Stromal cell of bone marrow (primary cell): ENCODE measurements around the gene GFOD2.
A peak's percentile ranks its signal among the peaks of the same experiment; 100 is the strongest.

ENCODE experiments used
- DNase-seq: peaks from one replicate; pipeline ENCODE4 v3.0.0-alpha.2; 2012; ENCODE audit warnings: low read depth

GFOD2 gene

GRCh38 chr16:67731753-67732095 lies 12.6 kb upstream of the GFOD2 start:
- no peak for DNase-seq

- DNase-seq, result no peak
These were observed 12.1 kb upstream of the GFOD2 start for GRCh38 chr16:67731071-67731752.

GRCh38 chr16:67730326-67730725 lies 11.2 kb upstream of the GFOD2 start:
- no peak for DNase-seq

DNA sequence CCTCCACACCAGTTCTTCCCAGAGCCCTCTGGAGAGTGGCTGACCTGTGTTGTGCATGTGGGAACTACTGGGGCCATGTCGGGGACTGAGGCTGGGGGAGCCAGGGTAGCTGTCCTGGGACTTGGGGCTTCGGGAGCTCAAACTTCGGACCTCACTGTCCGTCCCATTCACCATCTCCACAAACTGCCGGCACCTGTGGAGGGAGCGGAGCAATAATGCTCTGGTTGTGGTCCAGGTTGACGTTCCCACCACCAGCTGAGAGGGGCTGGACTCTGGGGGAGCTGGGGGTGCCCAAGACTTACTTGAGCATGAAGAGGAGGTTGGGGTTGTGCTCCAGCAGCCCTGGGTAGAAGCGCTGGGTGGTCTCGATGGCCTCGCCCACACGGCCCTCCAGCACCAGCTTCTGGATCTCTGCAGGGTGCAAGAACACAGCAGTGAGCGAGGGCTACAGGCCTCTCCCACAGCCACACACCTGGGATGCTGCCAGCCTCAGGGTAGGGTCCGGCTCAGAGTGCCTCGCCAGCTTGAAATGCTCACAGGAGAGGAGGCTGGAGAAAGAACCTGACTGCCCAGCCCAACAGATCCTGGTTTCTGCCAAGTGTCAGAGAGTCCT lies 10.6 kb upstream of the GFOD2 start:
- no peak for DNase-seq

DNA sequence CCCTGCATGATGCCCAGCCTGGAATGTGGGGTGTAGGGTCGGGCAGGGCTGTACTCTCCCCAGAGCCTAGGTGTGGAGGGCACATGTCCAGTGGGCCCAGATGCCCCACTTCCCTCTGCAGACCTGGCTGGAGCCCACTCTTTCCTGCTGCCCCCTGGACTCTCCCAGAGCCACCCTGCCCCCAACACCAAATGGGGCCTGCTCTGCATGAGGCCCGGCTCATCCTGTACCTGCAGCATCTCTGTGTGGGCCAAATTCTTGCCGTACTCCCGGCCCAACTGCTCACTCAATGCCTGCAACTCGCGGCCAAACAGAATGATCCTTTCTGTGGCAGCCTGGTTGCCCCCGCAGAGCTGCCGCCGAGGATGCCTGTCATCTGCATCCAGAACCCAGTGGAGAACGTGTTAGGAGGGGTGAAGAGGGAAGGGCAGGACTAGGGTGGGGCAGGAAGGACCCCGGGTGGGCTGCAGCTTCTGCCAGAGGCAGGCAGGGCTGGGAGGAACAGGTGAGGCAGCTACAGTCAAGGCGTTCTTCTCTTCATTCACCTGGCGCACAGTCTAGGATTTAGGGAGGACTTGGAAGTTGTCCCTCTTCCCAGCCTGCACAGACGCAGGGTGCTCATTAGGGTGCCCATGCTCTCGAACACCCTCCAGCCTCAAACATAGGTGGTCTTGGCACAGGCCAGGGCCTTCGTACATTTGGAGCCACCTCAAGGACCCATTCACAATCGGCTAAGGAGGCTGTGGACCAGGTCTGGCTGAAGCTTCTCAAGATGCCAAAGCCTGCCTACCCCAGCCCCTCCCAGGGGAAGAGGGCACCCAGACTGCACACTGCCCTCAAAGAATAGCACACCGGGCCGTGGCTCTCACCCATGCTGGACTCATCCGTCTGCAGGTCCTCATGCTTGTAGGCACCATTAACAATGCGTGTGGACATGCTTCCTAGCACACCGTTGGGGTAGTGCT lies 8.7 kb upstream of the GFOD2 start:
- no peak for DNase-seq

DNA sequence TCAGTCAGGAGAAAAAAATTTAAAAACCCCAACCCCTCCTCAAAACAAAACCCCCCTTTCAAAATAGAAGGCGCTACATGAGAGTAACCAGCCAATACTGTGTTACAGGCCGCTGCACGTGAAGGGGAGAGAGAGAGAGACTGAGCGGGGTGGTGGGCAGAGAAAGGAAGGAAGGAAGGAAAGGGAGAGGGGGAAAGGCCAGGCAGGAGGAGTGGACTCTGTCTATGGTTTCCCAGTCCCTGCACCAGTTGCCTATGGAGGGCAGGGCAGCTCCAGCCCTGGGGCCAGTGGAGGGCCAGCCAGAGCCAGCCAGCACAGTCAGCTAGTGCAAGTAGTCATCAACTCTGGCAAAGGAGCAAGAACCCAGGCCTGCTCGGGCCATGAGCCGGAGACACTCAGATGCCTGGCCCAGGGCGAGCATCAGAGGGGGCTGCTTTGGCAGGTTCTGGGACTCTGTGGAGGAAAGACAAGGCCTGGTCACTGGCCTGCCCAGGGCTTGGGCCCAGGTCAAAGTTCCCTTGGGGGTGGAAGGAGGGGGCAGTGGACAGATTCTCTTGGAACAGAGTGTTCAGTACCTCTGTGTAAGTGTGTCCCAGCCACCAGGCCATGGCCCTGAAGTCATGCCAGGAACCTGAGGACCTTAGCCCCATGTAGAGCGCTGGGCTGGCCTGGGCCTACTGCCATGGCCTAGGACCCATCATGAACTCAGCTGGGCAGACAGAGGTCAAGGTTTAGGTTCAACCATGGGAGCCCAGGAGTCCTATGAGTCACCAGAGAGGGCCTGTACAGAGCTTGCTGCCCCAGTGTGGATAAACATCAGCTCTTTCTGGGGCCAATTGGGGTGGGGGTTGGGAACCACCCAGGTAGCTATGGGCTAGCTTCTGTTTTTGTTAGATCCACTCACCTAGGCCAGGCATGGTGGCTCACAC lies 7.3 kb upstream of the GFOD2 start:
- DNase-seq, result no peak

DNA sequence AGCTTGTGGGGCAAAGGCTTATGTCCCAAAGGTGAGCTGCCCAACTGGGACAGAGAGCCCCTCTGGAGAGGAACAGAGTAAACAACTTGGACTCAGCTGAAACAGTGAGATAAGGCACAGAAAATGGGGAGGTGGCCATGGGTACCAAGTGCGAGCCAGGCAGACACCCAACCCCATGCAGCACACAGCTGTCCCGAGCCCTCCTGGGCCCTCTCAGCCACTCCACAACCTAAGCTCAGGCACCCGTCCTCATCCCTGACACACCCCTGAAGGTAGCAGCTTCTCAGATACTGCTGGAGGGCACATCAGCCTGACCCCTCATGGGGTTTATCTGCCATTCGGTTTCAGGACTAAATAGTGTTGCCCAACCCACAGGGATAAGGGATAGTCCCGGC lies 4.8 kb upstream of the GFOD2 start:
- DNase-seq, result no peak

DNA sequence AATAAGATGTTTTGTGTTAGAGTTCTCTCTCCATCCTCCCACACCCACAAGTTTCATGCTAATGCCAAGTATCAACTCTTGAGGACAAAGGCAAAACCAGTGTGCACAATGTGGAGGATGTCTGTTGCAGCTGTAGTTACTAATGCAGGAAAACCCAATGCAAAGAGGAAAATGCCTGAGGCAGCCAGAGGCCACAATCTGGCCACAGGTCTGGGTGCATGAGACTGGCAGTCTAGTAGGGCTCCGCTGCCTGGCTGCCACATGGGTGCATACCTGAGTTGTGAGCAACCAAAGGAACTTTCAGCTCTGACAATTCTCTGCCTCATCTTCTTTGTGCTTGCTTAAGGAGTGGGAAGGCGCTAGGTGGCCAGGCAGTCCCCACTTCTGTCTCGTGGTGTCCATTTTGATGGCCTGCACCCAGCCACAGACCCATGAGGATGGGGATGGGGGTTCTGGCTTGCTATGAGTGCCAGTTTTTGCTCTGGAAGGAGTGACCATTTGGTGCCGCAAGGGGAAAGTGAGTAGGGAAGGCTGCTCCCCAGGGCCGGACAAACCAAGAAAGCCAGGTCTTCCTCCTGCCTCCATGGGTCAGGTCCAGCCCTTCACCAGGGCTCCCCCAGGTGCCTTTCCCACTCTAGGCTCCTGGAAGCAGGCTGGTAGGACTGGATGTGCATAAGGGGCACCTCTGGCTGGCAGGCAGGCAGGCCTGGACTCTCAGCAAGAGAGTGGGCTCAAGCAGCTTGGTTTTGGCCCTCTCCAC lies 4.2 kb upstream of the GFOD2 start:
- no peak for DNase-seq

DNA sequence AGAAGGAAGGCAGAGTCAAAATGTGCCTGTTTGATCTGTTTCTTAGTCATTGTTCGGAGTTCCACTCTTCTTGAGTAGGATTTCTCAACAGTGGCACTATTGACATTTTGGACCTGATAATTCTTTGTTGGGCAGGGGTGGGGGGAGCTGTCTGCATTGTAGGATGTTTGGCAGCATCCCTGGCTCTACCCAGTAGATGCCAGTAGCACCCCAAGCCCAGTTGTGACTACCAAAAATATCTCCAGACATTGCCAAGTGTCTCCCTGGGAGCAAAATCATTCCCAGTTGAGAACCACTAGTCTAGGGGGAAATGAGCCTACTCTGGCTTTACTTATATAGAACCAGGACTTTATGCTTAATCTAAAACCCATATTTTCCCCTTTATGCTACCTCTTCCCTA lies 1.1 kb upstream of the GFOD2 start:
- DNase-seq, result no peak

- no peak for DNase-seq
These were observed 645 bp upstream of the GFOD2 start for GRCh38 chr16:67719778-67720144.

DNA sequence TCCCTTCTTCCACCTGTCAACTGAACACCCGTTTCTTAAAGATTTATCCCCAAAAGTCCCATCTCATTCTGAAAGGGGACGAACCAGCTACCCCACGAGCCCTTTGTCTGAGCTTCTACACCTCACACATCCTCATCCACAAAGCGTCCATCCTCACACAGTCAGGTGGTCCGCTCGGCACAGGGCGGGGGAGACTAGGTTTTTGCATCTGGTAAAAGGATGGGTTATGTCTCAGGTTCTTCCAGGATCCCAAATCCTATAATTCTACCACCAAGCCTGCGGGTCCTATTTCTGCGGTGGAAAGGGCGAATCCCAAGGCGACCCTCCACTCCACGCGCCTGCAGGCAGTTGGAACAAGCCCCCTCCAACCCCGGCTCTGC lies 458 bp downstream of the GFOD2 start:
- DNase-seq, result no peak

DNA sequence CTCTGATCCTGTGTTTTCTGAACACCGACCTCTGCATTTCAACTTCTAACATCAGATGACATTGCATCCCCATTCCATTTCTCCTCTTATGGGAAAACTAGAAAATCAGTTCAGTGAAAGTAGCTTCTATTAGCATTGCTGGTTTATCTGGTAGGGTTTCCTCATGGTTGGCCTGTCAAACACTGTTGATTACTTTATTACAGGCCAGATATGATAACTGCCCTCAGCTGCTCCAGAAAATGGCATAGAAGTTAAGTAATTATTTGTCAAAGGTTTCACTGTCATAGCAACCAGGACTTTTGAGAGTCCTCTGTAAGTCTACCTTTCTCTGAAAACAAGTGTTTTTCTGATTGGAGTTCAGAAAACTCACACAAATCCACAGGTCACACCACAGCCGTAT lies 3.0 kb downstream of the GFOD2 start:
- no peak for DNase-seq

- no peak for DNase-seq
These were observed 4.6 kb downstream of the GFOD2 start for GRCh38 chr16:67714522-67714921.

GRCh38 chr16:67713647-67714273 lies 5.4 kb downstream of the GFOD2 start:
- no peak for DNase-seq

GRCh38 chr16:67710607-67711006 lies 8.5 kb downstream of the GFOD2 start:
- no peak for DNase-seq

GRCh38 chr16:67709050-67709449 lies 10.1 kb downstream of the GFOD2 start:
- no peak for DNase-seq

DNA sequence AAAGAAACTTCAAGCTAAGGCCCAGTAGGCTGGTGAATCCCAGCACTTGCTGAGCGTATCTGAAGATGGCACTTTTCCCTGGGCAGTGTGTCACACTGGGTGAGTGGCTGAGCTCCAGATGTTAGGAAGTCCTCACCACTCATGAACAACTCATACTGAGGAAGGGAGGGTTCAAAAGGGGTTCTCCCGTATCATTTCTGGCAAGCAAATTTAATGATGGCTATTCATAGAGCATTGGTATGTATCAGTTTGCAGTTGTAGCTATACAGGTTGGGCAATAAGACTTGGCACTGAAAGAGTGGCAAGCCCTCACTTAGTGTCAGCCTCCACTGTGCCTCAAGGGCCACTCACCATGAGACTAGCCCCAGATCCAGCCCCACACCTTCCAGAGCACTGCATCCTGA lies 10.7 kb downstream of the GFOD2 start:
- peak; percentile 40 for DNase-seq

DNA sequence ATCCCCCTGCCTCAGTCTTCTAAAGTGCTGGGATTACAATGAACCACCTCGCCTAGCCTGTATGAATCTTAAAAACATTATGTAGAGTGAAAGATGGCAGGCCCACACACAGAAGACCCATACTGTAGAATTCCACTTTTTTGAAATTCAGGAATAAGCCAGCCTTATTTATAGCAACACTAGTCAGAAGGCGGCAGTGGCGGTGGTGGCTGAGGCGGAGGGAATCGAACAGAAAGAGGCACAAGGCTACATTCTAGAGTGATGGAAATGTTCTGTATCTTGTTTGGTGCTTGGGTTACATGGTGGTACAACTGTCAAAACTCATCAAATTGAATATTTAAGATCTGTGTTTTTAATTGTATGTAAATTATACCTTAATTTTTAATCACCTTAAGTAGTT lies 11.3 kb downstream of the GFOD2 start:
- no peak for DNase-seq

DNA sequence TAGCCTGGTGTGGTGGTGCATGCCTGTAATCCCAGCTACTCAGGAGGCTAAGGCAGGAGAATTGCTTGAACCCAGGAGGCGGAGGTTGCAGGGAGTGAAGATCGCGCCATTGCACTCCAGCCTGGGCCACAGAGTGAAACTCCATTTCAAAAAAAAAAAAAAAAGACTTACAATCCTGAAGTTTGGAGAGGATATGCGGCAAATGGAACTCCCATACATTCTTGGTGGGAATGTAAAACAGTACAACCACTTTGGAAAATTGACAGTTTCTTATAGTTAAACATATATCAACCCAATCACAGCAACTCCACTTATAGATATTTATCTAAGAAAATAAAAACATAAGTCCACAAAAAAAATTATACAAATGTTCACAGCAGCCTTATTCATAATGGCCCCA lies 11.9 kb downstream of the GFOD2 start:
- no peak for DNase-seq

DNA sequence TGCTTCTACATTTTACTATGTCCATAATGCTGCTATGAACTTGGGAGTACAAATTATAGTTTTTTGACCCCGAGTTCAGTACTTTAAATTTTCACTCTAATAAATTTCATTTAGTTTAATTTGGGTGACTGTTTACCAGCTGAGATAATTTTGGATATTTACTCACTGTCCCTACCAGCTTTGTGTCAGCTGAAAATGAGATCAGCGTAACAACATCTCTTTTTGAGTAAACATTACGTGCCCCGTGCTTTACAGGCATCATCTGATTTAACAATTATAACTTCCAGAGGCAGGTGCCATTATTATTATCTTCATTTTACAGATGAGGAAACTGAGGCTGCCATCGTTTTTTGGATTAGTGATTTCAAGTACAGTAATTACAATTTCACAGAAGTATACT lies 15.0 kb downstream of the GFOD2 start:
- DNase-seq, result no peak

DNA sequence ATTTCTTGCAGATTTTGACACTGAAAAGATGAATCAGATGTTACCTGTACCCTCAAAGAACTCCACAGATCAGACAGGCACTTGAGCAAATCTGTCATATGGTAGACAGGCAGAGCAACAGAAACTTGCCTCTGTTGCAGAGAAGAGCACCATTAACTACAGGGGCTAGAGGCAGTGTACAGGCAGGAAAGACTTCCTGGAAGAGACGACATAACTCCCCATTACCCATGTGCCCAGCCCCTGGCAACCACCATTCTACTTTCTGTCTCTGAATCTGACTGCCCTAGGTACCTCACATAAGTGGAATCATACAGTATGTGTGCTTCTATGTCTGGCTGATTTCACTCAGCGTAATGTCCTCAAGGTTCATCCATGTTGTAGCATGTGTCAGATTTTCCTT lies 15.5 kb downstream of the GFOD2 start:
- no peak for DNase-seq
